ENCODE measurements around the gene NRDC. TPM values are rescaled to one million over a fixed set of nuclear protein-coding genes. Genes with fewer than 3 reads are reported as not detected.

The NRDC gene
- total RNA-seq, 4 donors from 2014 or later, result 77.0 to 103 (median 77.6) TPM

DNA sequence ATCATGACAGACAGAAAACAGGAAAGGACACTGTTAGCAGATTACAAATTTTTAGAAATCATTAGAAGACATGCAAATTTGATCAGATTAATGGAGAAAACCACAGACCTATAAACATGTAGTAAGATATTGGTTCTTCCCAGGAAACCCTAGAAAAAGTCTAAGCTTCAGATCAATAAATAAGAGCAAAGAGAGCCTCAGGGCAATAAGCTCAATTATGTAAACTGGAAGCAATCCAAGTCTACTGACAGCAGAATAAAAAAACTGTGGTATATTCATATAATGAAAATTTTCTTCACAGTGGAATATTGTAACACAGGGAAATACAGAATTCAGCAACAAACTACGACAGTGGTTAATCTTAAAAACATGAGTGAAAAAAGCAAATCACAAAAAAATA lies 36.3 kb downstream of the NRDC start:
- no peak for ATAC-seq (ENCODE audit: low FRiP score)
- TF ChIP-seq, protein P1, sequence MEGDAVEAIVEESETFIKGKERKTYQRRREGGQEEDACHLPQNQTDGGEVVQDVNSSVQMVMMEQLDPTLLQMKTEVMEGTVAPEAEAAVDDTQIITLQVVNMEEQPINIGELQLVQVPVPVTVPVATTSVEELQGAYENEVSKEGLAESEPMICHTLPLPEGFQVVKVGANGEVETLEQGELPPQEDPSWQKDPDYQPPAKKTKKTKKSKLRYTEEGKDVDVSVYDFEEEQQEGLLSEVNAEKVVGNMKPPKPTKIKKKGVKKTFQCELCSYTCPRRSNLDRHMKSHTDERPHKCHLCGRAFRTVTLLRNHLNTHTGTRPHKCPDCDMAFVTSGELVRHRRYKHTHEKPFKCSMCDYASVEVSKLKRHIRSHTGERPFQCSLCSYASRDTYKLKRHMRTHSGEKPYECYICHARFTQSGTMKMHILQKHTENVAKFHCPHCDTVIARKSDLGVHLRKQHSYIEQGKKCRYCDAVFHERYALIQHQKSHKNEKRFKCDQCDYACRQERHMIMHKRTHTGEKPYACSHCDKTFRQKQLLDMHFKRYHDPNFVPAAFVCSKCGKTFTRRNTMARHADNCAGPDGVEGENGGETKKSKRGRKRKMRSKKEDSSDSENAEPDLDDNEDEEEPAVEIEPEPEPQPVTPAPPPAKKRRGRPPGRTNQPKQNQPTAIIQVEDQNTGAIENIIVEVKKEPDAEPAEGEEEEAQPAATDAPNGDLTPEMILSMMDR (IDR thresholded peaks at IDR 0.05), result no peak
- DNase-seq (ENCODE audit: low spot score), result no peak

DNA sequence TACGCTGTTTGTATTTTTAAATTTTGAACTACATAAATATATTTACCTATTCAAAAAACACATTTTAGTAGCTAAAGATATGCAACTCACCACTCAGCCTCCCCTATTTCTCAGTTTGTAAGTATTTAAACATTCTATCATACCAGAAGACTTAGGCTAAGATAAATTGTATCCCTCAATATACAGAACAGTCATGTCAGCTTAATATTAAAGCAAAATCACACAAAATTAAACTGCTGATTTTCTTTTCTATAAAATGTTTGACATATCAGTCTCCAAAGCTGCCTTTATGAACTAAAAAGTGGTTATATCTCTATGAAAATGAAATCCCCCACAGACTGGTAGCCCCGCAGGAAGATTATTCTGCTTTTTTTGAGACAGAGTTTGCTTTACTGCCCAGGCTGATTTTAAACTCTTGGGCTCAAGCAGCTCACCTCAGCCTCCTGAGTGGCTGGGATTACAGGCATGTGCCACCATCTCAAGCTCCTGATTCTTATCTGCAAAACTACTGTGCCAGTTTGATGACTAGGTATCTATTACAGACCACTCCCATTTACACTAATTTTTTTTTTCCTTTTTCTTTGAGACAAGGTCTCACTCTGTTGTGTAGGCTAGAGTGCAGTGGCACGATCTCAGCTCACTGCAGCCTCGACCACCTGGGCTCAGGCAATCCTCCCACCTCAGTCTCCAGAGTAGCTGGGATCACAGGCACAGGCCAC lies 37.6 kb downstream of the NRDC start:
- ATAC-seq (ENCODE audit: low FRiP score) (no peak), DNase-seq (ENCODE audit: low spot score) (no peak)
- TF ChIP-seq, protein P1 (IDR thresholded peaks at IDR 0.05), result no peak

DNA sequence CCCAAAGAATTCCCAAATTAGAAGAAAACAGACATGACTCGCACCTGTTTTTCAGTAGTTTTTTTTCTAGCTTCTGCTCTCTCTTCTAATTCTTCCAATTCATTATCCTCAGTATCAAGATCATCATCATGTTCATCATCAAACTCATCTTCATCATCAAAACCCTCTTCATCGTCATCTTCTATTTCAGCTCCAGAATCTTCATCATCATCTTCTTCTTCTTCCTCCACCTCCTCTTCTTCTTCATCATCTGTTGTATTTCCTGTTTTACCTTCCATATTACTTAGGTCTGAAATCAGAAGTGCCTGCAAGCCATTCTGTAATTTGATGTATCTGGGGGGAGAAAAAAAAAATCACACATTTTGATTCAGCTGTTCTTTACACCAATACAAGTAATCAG lies 38.3 kb downstream of the NRDC start:
- ATAC-seq (ENCODE audit: low FRiP score) (no peak), DNase-seq (ENCODE audit: low spot score) (no peak)
- TF ChIP-seq, protein P1 (IDR thresholded peaks at IDR 0.05), result no peak

DNA sequence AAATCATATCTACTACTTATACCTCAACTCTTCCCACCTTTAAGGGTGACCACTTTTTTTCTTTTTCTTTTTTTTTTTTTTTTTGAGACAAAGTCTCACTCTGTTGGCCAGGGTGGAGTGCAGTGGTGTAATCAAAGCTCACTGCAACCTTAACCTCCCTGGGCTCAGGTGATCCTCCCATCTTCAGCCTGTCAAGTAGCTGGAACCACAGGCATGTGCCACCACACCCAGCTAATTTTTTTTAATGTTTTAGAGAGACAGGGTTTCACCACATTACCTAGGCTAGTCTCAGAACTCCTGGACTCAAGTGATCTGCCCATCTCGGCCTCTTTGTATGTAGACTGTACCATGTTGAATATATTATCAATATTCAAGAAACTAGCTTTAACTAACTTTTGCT lies 39.4 kb downstream of the NRDC start:
- no peak for DNase-seq (ENCODE audit: low spot score)
- TF ChIP-seq, protein P1 (IDR thresholded peaks at IDR 0.05), result no peak
- no peak for ATAC-seq (ENCODE audit: low FRiP score)

DNA sequence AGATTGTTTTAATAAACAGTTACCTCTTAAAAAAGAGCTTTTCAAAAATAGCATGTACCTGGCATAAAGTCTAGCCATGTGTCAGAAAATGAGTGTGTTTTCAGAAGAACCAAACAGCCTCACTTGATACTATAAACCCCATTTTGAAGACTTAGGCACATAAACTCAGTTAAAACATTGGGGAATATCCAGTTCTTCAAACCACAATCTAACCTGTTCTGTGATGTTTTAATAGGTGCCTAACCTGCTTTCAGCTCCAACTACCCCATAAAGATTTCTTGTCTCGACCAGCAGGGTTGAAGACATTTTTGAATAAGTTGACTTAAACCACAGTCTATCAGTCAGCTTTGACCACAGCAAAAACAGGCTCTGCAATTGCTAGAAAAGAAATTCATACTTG lies 41.3 kb downstream of the NRDC start:
- ATAC-seq (ENCODE audit: low FRiP score) (no peak), DNase-seq (ENCODE audit: low spot score) (no peak)
- TF ChIP-seq, protein P1 (IDR thresholded peaks at IDR 0.05), result no peak

DNA sequence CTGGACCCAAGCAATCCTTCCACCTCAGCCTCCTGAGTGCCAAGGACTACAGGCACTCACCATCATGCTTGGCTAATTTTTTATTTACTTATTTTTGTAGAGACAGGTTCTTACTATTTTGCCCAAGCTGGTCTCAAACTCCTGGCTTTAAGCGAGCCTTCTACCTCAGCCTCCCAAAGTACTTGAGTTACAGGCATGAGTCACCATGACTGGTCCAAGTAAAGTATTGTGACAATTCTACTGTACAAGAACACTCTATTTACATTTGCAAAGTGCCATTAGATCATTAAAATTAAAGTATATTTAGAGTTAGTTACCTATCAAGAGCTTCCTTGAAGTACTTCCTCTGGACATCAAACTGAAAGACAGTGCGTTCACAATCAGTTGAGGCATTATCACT lies 44.8 kb downstream of the NRDC start:
- TF ChIP-seq, protein P1 (IDR thresholded peaks at IDR 0.05), result no peak
- DNase-seq (ENCODE audit: low spot score) (no peak), ATAC-seq (ENCODE audit: low FRiP score) (no peak)

DNA sequence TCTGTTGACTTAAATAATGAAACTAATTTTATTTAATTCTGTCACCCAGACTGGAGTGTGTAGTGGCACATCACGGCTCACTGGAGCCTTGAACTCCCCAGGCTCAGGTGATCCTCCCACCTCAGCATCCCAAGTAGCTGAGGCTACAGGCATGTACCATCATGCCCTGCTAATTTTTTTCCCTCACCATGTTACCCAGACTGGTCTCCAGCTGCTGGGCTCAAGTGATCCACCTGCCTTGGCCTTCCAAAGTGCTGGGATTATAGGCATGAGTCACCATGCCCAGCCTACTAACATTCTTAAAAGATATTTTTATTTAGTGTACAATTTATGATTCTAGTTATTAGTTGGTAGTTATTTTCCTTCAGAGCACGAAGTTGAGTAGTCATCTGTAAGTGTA lies 49.5 kb downstream of the NRDC start:
- TF ChIP-seq, protein P1 (IDR thresholded peaks at IDR 0.05), result no peak
- DNase-seq (ENCODE audit: low spot score) (no peak), ATAC-seq (ENCODE audit: low FRiP score) (no peak)

Data from omental fat pad (tissue), 4 donors.